ENCODE measurements around the gene ERC2.

The ERC2 gene

GRCh38 chr3:55937301-55937700 lies 531.0 kb downstream of the ERC2 start:
- Histone ChIP-seq H4K20me1 (ENCODE audit: insufficient read depth, low read length) (no peaks in the 10 kb centered on the region), H3F3A (ENCODE audit: insufficient read depth, low read length) (no peaks in the 10 kb centered on the region), H3K4me1 (ENCODE audit: insufficient read depth, low read length, severe bottlenecking) (no peaks in the 10 kb centered on the region), H3K27ac (ENCODE audit: low read depth, low read length, poor library complexity, severe bottlenecking) (no peak overlapping the region), H3K9ac (ENCODE audit: low read length) (no peak overlapping the region), H3K4me3 (ENCODE audit: low read depth, low read length, poor library complexity, severe bottlenecking) (no peak overlapping the region), H3K4me2 (ENCODE audit: low read length) (no peak overlapping the region), H3K9me3 (ENCODE audit: low read length) (no peaks in the 10 kb centered on the region), H2AFZ (ENCODE audit: low read length) (no peak overlapping the region), H3K36me3 (ENCODE audit: insufficient read depth, low read length) (no peaks in the 10 kb centered on the region), H3K79me2 (ENCODE audit: insufficient read depth, low read length) (no peaks in the 10 kb centered on the region), H3K9me2 (ENCODE audit: low read depth, low read length) (no peaks in the 10 kb centered on the region), H3K27me3 (ENCODE audit: insufficient read depth, low read length) (no peaks in the 10 kb centered on the region)
- no peak for TF ChIP-seq CTCF (IDR thresholded peaks at IDR 0.05; ENCODE audit: low read length)
- no peak for TF ChIP-seq EZH2 (IDR thresholded peaks at IDR 0.05; ENCODE audit: borderline replicate concordance, low read length)

GRCh38 chr3:55936549-55937052 lies 531.7 kb downstream of the ERC2 start:
- Histone ChIP-seq H3K4me1 (ENCODE audit: insufficient read depth, low read length, severe bottlenecking) (no peaks in the 10 kb centered on the region), H3K4me3 (ENCODE audit: low read depth, low read length, poor library complexity, severe bottlenecking) (no peak overlapping the region), H3K9me2 (ENCODE audit: low read depth, low read length) (no peaks in the 10 kb centered on the region), H3K27ac (ENCODE audit: low read depth, low read length, poor library complexity, severe bottlenecking) (no peak overlapping the region), H2AFZ (ENCODE audit: low read length) (no peak overlapping the region), H3K4me2 (ENCODE audit: low read length) (no peak overlapping the region), H3K9me3 (ENCODE audit: low read length) (no peaks in the 10 kb centered on the region), H3F3A (ENCODE audit: insufficient read depth, low read length) (no peaks in the 10 kb centered on the region), H3K27me3 (ENCODE audit: insufficient read depth, low read length) (no peaks in the 10 kb centered on the region), H3K79me2 (ENCODE audit: insufficient read depth, low read length) (no peaks in the 10 kb centered on the region), H4K20me1 (ENCODE audit: insufficient read depth, low read length) (no peaks in the 10 kb centered on the region), H3K9ac (ENCODE audit: low read length) (no peak overlapping the region), H3K36me3 (ENCODE audit: insufficient read depth, low read length) (no peaks in the 10 kb centered on the region)
- TF ChIP-seq EZH2 (IDR thresholded peaks at IDR 0.05; ENCODE audit: borderline replicate concordance, low read length) (no peak), CTCF (IDR thresholded peaks at IDR 0.05; ENCODE audit: low read length) (no peak)

- no peaks in the 10 kb centered on the region for H3K4me1 ChIP-seq (ENCODE audit: insufficient read depth, low read length, severe bottlenecking)
- no peaks in the 10 kb centered on the region for H3F3A ChIP-seq (ENCODE audit: insufficient read depth, low read length)
- H3K9ac ChIP-seq (ENCODE audit: low read length) = no peak overlapping the region
- no peaks in the 10 kb centered on the region for H3K9me3 ChIP-seq (ENCODE audit: low read length)
- H2AFZ ChIP-seq (ENCODE audit: low read length) = no peak overlapping the region
- H3K27ac ChIP-seq (ENCODE audit: low read depth, low read length, poor library complexity, severe bottlenecking) = no peak overlapping the region
- TF ChIP-seq CTCF (IDR thresholded peaks at IDR 0.05; ENCODE audit: low read length) = no peak
- TF ChIP-seq EZH2 (IDR thresholded peaks at IDR 0.05; ENCODE audit: borderline replicate concordance, low read length) = no peak
- no peaks in the 10 kb centered on the region for H4K20me1 ChIP-seq (ENCODE audit: insufficient read depth, low read length)
- no peaks in the 10 kb centered on the region for H3K9me2 ChIP-seq (ENCODE audit: low read depth, low read length)
- no peaks in the 10 kb centered on the region for H3K79me2 ChIP-seq (ENCODE audit: insufficient read depth, low read length)
- H3K36me3 ChIP-seq (ENCODE audit: insufficient read depth, low read length) = no peaks in the 10 kb centered on the region
- no peaks in the 10 kb centered on the region for H3K27me3 ChIP-seq (ENCODE audit: insufficient read depth, low read length)
- no peak overlapping the region for H3K4me2 ChIP-seq (ENCODE audit: low read length)
- no peak overlapping the region for H3K4me3 ChIP-seq (ENCODE audit: low read depth, low read length, poor library complexity, severe bottlenecking)
Observed at GRCh38 chr3:55935241-55935640, 533.0 kb downstream of the ERC2 start.
